Cerebellar nuclear complex (tissue), 1 donor: ENCODE data around the gene FICD.
A peak's percentile ranks its signal among the peaks of the same experiment; 100 is the strongest.
"Not testable (repeated sequence)": the region's sequence is repeated elsewhere in the genome, so short reads cannot be mapped to it uniquely, and the experiment has no call there.

ENCODE experiments used
- DNase-seq, 2 experiments: peaks; one replicate each; lab custom pipeline; 2025; lab: John Stamatoyannopoulos, UW

FICD gene

GRCh38 chr12:108538146-108538545 lies 23.1 kb downstream of the FICD start:
- no peak for DNase-seq

DNA sequence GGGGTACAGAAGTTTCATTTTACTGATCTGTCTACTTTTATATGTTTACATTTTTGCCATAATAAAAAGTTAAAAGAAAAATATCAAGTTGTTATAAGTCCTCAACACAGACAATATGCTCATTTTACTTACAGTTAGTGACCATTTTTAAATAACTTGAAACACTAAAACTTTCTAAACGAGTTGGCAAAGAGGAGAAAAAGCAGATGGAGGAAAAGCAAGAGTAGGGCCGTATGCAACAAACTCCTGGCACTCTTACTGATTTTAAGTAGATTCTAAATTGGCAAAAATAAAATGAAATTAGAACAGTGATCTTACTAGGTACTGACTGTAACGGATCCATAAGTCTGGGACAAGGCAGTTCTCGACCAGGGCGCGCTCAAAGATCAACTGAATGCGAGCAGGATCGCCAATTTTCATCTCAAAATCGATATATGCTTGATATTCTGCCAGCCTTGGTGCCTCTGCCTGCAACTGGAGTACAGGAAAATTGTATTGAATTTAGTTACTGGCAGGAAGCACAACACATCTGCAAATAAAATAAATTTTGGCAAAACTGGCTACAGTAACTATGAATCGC lies 23.6 kb downstream of the FICD start:
- no peak for DNase-seq

- no peak for DNase-seq
These were observed 27.2 kb downstream of the FICD start for GRCh38 chr12:108542320-108542719.

GRCh38 chr12:108543652-108544051 lies 28.6 kb downstream of the FICD start:
- DNase-seq: no peak

DNA sequence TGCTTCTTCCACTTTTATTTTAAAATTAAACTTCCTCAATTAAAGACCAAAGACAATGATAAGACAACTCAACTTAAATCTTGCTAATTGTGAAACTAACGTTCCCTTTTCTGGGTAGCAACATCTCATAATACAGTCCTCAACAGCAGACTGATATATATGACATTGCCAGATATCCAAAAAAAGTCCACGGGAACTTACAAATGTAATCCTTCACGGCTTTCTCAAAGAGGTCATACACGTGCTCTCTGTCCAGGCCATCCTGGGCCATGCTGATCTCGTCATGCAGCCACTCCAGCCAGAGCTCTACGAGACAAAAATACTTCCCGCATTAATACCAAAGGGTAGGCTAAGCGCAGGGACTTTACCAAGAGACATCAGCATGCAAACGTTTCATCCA lies 32.6 kb downstream of the FICD start:
- no peak for DNase-seq

GRCh38 chr12:108548954-108549521 lies 34.0 kb downstream of the FICD start:
- DNase-seq: no peak

DNA sequence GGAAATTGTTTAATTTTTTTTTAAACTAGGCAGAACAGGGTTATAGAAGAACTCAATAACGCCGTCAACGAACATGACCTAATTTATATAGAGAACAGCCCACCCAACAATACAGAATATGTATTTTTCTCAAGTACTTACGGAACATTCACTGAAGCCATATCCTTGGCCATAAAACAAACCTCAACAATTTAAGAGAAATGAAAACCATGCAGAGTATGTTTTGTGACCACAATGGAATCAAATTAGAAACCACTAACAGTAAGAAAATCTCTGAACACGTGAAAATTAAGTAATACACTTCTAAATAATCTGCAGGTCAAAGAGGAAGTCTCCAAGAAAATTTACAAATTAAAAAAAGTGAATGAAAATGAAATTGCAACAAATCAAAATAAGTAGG lies 36.5 kb downstream of the FICD start:
- no peak for DNase-seq

DNA sequence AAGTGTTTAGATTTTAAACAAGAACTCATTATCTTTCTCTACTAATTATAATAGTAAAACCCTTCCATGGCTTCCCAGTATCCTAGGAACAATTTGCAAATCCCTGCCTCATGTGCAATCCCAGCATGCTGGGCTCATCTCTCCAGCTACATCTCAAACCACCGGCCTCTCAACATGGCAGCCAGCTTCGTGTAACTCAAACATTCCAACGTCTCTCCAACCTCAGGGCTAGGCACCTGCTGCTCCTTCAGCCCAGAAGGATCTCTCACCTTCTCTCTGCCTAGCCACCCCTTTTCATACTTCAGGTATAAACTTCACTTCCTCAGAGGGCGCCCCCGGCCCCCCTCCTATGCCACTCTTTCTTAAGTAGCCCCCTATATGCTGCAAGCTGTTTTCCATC lies 38.7 kb downstream of the FICD start:
- DNase-seq: no peak

DNA sequence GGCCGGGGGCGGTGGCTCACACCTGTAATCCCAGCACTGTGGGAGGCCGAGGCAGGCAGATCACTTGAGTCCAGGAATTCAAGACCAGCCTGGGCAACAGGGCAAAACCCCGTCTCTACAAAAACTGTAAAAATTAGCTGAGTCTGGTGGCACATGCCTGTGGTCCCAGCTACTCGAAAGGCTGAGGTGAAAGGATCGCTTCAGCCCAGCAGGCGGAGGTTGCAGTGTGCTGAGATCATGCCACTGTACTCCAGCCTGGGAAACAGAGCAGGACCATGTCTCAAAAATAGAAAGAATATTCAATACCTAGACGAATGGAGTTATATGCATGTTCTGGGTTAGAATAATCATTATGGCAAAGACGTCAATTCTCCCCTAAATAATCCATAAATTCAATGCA lies 40.3 kb downstream of the FICD start:
- DNase-seq: not testable (repeated sequence)

DNA sequence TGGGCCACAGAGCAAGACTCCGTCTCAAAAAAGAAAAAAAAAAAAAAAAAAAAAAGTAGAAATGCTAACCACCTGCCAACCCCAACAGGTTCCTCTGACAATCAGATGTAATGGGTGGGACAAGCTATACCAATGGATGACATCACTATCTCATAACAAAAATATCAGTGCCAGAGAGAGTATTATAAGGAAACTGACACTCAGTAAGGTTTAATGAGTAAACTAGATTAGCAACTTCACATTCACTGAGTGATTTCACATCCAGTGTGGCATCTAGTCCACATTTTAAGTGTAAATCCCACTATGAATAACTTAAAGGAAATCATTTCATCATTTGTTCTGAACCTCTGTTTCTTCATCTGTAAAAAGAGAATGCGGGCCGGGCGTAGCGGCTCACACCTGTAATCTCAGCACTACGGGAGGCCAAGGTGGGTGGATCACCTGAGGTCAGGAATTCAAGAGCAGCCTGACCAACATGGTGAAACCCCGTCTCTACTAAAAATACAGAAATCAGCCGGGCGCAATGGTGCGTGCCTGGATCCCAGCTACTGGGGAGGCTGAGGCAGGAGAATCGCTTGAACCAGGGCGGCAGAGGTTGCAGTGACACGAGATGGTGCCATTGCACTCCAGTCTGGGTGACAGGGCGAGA lies 44.1 kb downstream of the FICD start:
- no peak for DNase-seq

GRCh38 chr12:108559748-108560147 lies 44.7 kb downstream of the FICD start:
- DNase-seq: no peak

GRCh38 chr12:108560321-108560721 lies 45.2 kb downstream of the FICD start:
- DNase-seq: no peak

DNA sequence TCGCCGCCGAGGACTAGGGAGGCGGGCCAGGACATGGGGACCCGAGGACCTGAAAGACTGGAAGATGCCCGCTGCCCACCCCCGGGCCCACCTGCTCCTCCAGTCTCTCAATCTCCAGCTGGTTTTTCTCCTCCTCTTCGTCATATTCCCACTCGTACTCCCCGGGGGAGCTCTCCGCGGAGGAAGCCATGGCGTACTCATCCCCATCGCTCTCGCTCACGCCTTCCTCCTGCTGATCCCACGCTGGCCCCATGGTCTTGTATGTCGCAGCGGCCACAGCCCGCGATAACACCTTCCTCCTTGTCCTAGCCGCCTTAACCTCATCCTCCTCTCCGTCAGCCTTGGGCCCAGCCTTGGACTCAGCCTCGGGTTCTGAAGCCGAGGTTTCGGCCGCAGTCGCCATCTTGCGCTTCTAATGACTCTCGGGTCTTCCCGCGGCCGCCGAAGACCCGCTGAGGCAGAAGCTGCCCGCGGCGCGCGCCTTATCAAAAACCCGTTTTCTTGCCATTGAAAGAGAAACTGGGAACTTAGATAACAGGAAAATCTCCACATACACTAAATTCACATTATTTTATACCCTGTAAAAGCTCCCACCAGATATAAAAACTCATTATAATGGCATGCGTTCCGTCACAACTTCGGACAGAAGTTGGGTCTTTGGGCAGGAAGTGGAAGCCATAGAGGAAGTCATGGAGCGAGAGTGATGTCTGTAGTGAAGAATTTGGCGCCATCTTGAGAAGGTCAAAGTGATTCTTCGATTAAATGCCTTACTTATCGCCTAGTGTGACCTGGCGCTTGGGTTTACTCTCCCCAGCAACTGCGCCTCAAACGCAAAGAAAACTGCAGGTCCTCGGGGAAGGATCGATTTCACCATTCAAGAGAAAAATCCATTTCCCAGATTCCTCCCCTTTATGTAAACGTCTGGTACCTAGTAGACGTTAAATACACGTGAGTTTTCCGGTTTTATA lies 46.0 kb downstream of the FICD start, which contains the start of gene SART3:
Gene SART3 (minus strand): TSS at position 422 of the 968 bp plus-strand sequence. CDS start 19 bp downstream, at position 403.
- peak; percentile 17 to 76 for DNase-seq

DNA sequence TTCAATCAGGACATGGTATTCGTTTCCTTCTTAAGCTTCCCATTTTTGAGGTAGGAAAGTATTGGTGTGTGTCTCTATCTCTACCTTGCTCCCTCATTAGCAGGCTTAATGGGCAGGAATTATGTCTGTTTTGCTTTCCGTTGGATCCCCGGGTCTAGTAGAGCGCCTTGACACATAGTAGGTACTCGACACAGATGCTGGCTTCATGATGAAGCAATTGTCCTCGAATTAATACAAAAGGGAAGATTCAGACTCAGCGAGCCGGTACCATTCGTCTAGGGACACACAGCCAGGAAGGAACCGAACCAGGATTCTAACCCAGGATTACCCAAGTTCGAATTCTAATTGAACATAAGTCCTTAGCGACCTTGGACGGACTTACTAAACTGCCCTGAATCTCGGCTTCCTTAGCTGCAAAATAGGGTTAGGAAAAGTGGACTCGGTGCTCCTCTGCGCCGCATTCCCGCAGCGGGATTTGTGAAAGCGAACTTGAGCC lies 46.8 kb downstream of the FICD start:
- no peak for DNase-seq

GRCh38 chr12:108562348-108563135 lies 47.5 kb downstream of the FICD start, which contains the start of gene ISCU:
Gene ISCU (plus strand): TSS chr12:108562596. CDS start chr12:108562623, 27 bp downstream.
- peak; percentile 80 to 94 for DNase-seq

GRCh38 chr12:108563136-108563803 lies 48.2 kb downstream of the FICD start:
- DNase-seq: no peak

GRCh38 chr12:108563804-108564151 lies 48.7 kb downstream of the FICD start:
- DNase-seq: no peak

- no peak for DNase-seq
These were observed 49.6 kb downstream of the FICD start for GRCh38 chr12:108564724-108565123.

- no peak for DNase-seq
These were observed 50.1 kb downstream of the FICD start for GRCh38 chr12:108565146-108565545.

DNA sequence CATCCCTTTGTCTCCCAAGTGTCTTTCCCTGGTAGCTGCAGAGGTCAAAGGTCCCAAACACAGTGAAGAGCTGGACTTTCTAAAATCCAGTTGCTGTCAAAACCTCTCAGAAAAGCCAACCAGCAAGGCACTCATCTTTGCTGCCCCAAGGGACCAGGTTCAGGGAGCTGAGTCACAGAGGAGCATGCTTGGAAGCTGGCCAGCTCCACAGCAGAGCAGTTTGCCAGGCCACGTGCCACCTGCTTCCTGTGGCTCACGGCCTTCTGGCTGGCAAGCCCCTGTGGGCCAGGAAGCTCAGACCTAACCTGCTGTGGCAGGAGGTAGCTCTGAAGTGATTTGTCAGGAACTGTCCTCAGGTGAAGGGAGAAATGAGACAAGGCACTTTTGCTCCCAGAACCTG lies 50.9 kb downstream of the FICD start:
- DNase-seq: no peak

DNA sequence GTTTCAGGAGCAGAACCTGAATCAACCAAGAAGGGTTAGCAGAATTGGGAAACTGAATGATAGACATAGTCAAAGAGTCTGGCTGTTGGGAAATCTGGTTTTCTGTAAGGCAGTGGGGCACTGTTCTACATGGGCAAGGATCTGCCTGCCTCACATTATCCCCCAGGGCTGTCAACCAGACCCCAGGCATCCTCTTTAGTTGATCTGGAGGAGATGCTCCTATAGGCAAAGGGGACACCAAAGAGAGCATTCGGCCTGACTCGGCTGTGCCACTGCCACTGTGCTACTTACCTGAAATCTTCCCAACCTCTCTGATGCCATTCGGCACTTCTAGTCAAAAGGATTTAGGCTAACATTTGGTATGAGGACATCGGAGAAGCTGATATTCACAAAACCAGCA lies 51.4 kb downstream of the FICD start:
- no peak for DNase-seq
